HEK293 (cell line): ENCODE data around the gene FRMD4A.

Source experiments
- CTCF ChIA-PET: fragments of 350-600 bp; formaldehyde crosslinking; extraction: SDS; loops from one replicate; lab custom pipeline; 2021; ENCODE audit warnings: antibody characterized with exemption; lab: Yijun Ruan, JAX
- POLR2A ChIA-PET: fragments of 300-600 bp; formaldehyde crosslinking; extraction: SDS; loops from one replicate; lab custom pipeline; 2020; ENCODE audit warnings: antibody characterized with exemption, inconsistent platforms; lab: Yijun Ruan, JAX
- H3K27ac ChIP-seq: fragments of 200-500 bp; sonication (Bioruptor generic); 2 replicates; pipeline ENCODE4 v1.5.1; 2014; ENCODE audit warnings: low read depth, low read length, control low read depth, inconsistent platforms; ENCODE audit errors: extremely low read depth
- H3K36me3 ChIP-seq, 2 experiments: fragments of 200-500 bp in 1 of 2; sonication (Bioruptor generic) in 1 of 2; 1 replicate in 1 of 2; 2 replicates in 1 of 2; pipeline ENCODE4 v1.5.1; 2014 to 2017; ENCODE audit warnings: inconsistent platforms in 2 of 2, low read length in 2 of 2; ENCODE audit not compliant: control insufficient read depth in 2 of 2, insufficient read depth in 1 of 2
- H3K4me1 ChIP-seq: fragments of 200-500 bp; sonication (Bioruptor generic); 2 replicates; pipeline ENCODE4 v1.5.1; 2014; ENCODE audit warnings: mild to moderate bottlenecking, low read length, inconsistent platforms; ENCODE audit not compliant: control insufficient read depth, insufficient read depth
- H3K4me3 ChIP-seq: 2 replicates; pipeline ENCODE4 v1.5.1; 2011; ENCODE audit warnings: low read depth, mild to moderate bottlenecking, control low read depth, low read length, moderate library complexity
- H3K9me3 ChIP-seq: fragments of 200-500 bp; sonication (Bioruptor generic); 2 replicates; pipeline ENCODE4 v1.5.1; 2014; ENCODE audit warnings: low read depth, low read length, inconsistent platforms; ENCODE audit not compliant: control insufficient read depth, insufficient read depth
- GLIS2 ChIP-seq: fragments of 450-650 bp; formaldehyde crosslinking; IDR thresholded peaks from 2 replicates; pipeline ENCODE4 v1.5.1; 2016; ENCODE audit warnings: missing biosample characterization, missing genetic modification characterization
- KLF8 ChIP-seq: fragments of 450-650 bp; formaldehyde crosslinking; IDR thresholded peaks from 2 replicates; pipeline ENCODE4 v1.5.1; 2016; ENCODE audit warnings: missing biosample characterization, missing genetic modification characterization
- MEIS1 ChIP-seq: sonication (generic); formaldehyde crosslinking; IDR thresholded peaks from 2 replicates; pipeline ENCODE4 v1.8.1; 2022; ENCODE audit warnings: missing genetic modification reagents, mild to moderate bottlenecking, borderline replicate concordance
- SP2 ChIP-seq: fragments of 450-650 bp; formaldehyde crosslinking; IDR thresholded peaks from 2 replicates; pipeline ENCODE4 v1.5.1; 2016; ENCODE audit warnings: missing biosample characterization, missing genetic modification characterization
- SP7 ChIP-seq: fragments of 450-650 bp; formaldehyde crosslinking; IDR thresholded peaks from 2 replicates; pipeline ENCODE4 v1.5.1; 2016; ENCODE audit warnings: missing biosample characterization, missing genetic modification characterization
- WT1 ChIP-seq: fragments of 450-650 bp; formaldehyde crosslinking; IDR thresholded peaks from 2 replicates; pipeline ENCODE4 v1.5.1; 2016; ENCODE audit warnings: missing biosample characterization, missing genetic modification characterization
- ZFP3 ChIP-seq: fragments of 450-650 bp; formaldehyde crosslinking; IDR thresholded peaks from 2 replicates; pipeline ENCODE4 v1.5.1; 2016; ENCODE audit warnings: low read depth, missing biosample characterization, missing genetic modification characterization
- ZNF132 ChIP-seq: fragments of 450-650 bp; formaldehyde crosslinking; IDR thresholded peaks from 2 replicates; pipeline ENCODE4 v1.5.1; 2017; ENCODE audit warnings: missing biosample characterization, missing genetic modification characterization, borderline replicate concordance
- ZNF133 ChIP-seq: fragments of 450-650 bp; formaldehyde crosslinking; IDR thresholded peaks from 2 replicates; pipeline ENCODE4 v1.5.1; 2016; ENCODE audit warnings: missing biosample characterization, missing genetic modification characterization
- ZNF449 ChIP-seq: fragments of 450-650 bp; formaldehyde crosslinking; IDR thresholded peaks from 2 replicates; pipeline ENCODE4 v1.5.1; 2017; ENCODE audit warnings: missing biosample characterization, mild to moderate bottlenecking, missing genetic modification characterization, moderate library complexity
- ZNF510 ChIP-seq: fragments of 450-650 bp; formaldehyde crosslinking; IDR thresholded peaks from 2 replicates; pipeline ENCODE4 v1.5.1; 2018; ENCODE audit warnings: mild to moderate bottlenecking, missing genetic modification characterization, missing biosample characterization; ENCODE audit not compliant: insufficient replicate concordance
- ZNF544 ChIP-seq: fragments of 450-650 bp; formaldehyde crosslinking; IDR thresholded peaks from 2 replicates; pipeline ENCODE4 v1.5.0; 2017; ENCODE audit warnings: missing biosample characterization, missing genetic modification characterization
- ZNF561 ChIP-seq: fragments of 450-650 bp; IDR thresholded peaks from 2 replicates; pipeline ENCODE4 v1.5.1; 2018; ENCODE audit warnings: missing biosample characterization, missing genetic modification characterization, borderline replicate concordance
- ZNF76 ChIP-seq: fragments of 450-650 bp; formaldehyde crosslinking; IDR thresholded peaks from 2 replicates; pipeline ENCODE4; 2016; ENCODE audit warnings: low read depth, missing biosample characterization, missing genetic modification characterization, borderline replicate concordance
- TF ChIP-seq, protein P1 (sequence below): fragments of 450-650 bp; formaldehyde crosslinking; IDR thresholded peaks from 2 replicates; pipeline ENCODE4 v1.5.1; 2016; ENCODE audit warnings: missing biosample characterization, missing genetic modification characterization
- TF ChIP-seq, protein P2 (sequence below): fragments of 450-650 bp; formaldehyde crosslinking; IDR thresholded peaks from 2 replicates; pipeline ENCODE4 v1.5.1; 2017; ENCODE audit warnings: missing biosample characterization, missing genetic modification characterization
- TF ChIP-seq, protein P3 (sequence below): fragments of 450-650 bp; formaldehyde crosslinking; IDR thresholded peaks from 2 replicates; pipeline ENCODE4 v1.5.1; 2016; ENCODE audit warnings: missing biosample characterization, missing genetic modification characterization

Gene FRMD4A

DNA sequence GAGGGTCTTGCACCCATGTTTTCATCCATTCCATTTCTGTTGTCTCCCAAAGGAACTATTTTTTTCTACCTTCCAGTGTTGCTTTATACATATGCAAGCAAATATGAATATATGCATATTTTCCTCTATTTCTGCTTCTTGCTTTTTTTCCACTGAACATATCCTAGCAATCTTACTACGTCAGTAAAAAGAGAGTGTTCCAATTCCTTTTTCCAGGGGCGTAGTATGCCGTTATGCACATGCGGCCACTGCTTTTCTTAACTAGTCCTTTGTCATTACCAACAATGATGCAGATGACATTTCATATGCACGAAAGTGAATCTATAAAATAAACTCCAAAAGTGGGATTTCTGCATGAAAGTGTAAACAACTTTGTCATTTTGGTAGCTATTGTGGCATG is 40.2 kb upstream of the FRMD4A start (continued):
- TF ChIP-seq ZNF449 (tag by site-specific recombination) (no peak), SP2 (no peak), KLF8 (tag by site-specific recombination) (no peak), ZNF561 (no peak), ZNF133 (tag by site-specific recombination) (no peak), GLIS2 (tag by site-specific recombination) (no peak)

GRCh38 chr10:14369906-14370305 is 39.2 kb upstream of the FRMD4A start:
- no peaks in the 10 kb centered on the region for H3K36me3 ChIP-seq
- POLR2A ChIA-PET = no interaction called here
- TF ChIP-seq MEIS1 (CRISPR knock-in tag) (no peak), ZNF76 (tag by site-specific recombination) (no peak), ZNF510 (tag by site-specific recombination) (no peak), SP7 (tag by site-specific recombination) (no peak)
- TF ChIP-seq, protein P1, sequence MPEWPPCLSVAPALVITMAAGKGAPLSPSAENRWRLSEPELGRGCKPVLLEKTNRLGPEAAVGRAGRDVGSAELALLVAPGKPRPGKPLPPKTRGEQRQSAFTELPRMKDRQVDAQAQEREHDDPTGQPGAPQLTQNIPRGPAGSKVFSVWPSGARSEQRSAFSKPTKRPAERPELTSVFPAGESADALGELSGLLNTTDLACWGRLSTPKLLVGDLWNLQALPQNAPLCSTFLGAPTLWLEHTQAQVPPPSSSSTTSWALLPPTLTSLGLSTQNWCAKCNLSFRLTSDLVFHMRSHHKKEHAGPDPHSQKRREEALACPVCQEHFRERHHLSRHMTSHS = no peak
- no peak overlapping the region for H3K27ac ChIP-seq
- CTCF ChIA-PET = interaction anchor here (0.5 to 0.7 kb wide), 2 partner anchors 107 to 142 kb away, joined by 3 read pairs; no protein-coding TSS in a partner anchor
- no peaks in the 10 kb centered on the region for H3K9me3 ChIP-seq
- no peaks in the 10 kb centered on the region for H3K4me1 ChIP-seq
- H3K4me3 ChIP-seq = no peak overlapping the region

DNA sequence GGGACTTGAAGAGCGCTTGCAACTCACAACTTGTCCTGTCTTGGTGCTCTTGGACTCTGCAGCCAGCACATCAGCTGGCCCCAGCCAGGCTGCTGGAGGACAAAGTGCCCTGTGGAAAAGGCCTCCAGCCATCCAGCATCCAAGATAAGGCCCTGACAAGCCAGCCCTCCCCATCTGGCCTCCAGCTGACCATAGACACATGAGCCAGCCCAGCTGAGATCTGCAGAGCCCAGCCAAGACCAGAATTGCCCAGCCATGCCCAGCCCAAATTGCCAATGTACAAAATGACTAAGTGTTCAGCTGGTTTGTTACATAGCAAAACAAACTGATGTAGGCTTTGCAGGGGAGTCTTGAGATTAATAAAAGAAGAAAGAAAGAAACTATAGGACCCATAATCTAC is 36.0 kb upstream of the FRMD4A start:
- TF ChIP-seq ZNF132 (tag by site-specific recombination) (no peak), WT1 (tag by site-specific recombination) (no peak), ZFP3 (tag by site-specific recombination) (no peak), ZNF544 (tag by site-specific recombination) (no peak)
- TF ChIP-seq, protein P2, sequence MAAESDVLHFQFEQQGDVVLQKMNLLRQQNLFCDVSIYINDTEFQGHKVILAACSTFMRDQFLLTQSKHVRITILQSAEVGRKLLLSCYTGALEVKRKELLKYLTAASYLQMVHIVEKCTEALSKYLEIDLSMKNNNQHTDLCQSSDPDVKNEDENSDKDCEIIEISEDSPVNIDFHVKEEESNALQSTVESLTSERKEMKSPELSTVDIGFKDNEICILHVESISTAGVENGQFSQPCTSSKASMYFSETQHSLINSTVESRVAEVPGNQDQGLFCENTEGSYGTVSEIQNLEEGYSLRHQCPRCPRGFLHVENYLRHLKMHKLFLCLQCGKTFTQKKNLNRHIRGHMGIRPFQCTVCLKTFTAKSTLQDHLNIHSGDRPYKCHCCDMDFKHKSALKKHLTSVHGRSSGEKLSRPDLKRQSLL (tag by site-specific recombination) = no peak
- TF ChIP-seq, protein P3, sequence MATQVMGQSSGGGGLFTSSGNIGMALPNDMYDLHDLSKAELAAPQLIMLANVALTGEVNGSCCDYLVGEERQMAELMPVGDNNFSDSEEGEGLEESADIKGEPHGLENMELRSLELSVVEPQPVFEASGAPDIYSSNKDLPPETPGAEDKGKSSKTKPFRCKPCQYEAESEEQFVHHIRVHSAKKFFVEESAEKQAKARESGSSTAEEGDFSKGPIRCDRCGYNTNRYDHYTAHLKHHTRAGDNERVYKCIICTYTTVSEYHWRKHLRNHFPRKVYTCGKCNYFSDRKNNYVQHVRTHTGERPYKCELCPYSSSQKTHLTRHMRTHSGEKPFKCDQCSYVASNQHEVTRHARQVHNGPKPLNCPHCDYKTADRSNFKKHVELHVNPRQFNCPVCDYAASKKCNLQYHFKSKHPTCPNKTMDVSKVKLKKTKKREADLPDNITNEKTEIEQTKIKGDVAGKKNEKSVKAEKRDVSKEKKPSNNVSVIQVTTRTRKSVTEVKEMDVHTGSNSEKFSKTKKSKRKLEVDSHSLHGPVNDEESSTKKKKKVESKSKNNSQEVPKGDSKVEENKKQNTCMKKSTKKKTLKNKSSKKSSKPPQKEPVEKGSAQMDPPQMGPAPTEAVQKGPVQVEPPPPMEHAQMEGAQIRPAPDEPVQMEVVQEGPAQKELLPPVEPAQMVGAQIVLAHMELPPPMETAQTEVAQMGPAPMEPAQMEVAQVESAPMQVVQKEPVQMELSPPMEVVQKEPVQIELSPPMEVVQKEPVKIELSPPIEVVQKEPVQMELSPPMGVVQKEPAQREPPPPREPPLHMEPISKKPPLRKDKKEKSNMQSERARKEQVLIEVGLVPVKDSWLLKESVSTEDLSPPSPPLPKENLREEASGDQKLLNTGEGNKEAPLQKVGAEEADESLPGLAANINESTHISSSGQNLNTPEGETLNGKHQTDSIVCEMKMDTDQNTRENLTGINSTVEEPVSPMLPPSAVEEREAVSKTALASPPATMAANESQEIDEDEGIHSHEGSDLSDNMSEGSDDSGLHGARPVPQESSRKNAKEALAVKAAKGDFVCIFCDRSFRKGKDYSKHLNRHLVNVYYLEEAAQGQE (tag by site-specific recombination) = no peak
- Histone ChIP-seq H3K4me1 (no peaks in the 10 kb centered on the region), H3K4me3 (no peak overlapping the region), H3K36me3 (no peaks in the 10 kb centered on the region), H3K9me3 (no peaks in the 10 kb centered on the region), H3K27ac (no peak overlapping the region)
- CTCF ChIA-PET = no interaction called here
- POLR2A ChIA-PET = no interaction called here
